ENCODE measurements around the gene KCNQ1.

The KCNQ1 gene

DNA sequence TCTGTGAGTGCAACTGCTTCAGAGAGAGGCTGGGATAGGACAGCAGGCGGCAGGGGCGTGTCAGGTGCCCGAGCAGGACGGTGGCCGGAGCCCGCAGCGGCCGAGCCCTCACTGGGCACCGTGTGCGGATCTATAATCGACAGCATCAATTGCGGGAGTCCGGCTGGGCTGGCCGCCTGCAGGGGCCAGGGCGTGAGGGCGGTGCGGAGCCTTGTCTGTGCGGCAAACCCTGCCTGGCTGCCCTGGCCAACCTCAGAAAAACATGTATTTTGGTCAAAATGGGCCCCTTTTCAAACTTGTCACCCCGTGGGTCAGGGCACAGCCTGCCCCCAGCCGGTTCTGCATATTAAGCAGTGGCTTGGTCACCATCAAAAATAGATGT, 346.3 kb downstream of the KCNQ1 start:
- Histone ChIP-seq H3K79me2 (ENCODE audit: insufficient read depth, low read length) (no peaks in the 10 kb centered on the region), H3K9me3 (ENCODE audit: insufficient read depth, low read length, severe bottlenecking) (no peaks in the 10 kb centered on the region), H3K4me3 (ENCODE audit: low read depth in 1 of 2, low read length in 2 of 2) (no peak overlapping the region), H4K20me1 (ENCODE audit: insufficient read depth, low read length) (no peaks in the 10 kb centered on the region), H3K36me3 (ENCODE audit: insufficient read depth, low read length) (no peaks in the 10 kb centered on the region), H3K27me3 (ENCODE audit: insufficient read depth, low read length, poor library complexity) (no peaks in the 10 kb centered on the region), H3K27ac (ENCODE audit: low read length) (no peak overlapping the region), H2AFZ (ENCODE audit: low read depth, low read length) (no peak overlapping the region), H3K9ac (ENCODE audit: low read depth, low read length) (no peak overlapping the region), H3K4me1 (ENCODE audit: insufficient read depth, low read length) (no peaks in the 10 kb centered on the region), H3K4me2 (ENCODE audit: insufficient read depth, low read length) (no peak overlapping the region)
- ATAC-seq (ENCODE audit: insufficient read depth, low read depth) (no peak), DNase-seq (no peak)
- TF ChIP-seq EZH2 (IDR thresholded peaks at IDR 0.05; ENCODE audit: borderline replicate concordance, low read depth, low read length, severe bottlenecking), result no peak
- TF ChIP-seq, protein P1, sequence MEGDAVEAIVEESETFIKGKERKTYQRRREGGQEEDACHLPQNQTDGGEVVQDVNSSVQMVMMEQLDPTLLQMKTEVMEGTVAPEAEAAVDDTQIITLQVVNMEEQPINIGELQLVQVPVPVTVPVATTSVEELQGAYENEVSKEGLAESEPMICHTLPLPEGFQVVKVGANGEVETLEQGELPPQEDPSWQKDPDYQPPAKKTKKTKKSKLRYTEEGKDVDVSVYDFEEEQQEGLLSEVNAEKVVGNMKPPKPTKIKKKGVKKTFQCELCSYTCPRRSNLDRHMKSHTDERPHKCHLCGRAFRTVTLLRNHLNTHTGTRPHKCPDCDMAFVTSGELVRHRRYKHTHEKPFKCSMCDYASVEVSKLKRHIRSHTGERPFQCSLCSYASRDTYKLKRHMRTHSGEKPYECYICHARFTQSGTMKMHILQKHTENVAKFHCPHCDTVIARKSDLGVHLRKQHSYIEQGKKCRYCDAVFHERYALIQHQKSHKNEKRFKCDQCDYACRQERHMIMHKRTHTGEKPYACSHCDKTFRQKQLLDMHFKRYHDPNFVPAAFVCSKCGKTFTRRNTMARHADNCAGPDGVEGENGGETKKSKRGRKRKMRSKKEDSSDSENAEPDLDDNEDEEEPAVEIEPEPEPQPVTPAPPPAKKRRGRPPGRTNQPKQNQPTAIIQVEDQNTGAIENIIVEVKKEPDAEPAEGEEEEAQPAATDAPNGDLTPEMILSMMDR (IDR thresholded peaks at IDR 0.05; ENCODE audit: borderline replicate concordance, extremely low read depth, low read length, poor library complexity, severe bottlenecking), result no peak

DNA sequence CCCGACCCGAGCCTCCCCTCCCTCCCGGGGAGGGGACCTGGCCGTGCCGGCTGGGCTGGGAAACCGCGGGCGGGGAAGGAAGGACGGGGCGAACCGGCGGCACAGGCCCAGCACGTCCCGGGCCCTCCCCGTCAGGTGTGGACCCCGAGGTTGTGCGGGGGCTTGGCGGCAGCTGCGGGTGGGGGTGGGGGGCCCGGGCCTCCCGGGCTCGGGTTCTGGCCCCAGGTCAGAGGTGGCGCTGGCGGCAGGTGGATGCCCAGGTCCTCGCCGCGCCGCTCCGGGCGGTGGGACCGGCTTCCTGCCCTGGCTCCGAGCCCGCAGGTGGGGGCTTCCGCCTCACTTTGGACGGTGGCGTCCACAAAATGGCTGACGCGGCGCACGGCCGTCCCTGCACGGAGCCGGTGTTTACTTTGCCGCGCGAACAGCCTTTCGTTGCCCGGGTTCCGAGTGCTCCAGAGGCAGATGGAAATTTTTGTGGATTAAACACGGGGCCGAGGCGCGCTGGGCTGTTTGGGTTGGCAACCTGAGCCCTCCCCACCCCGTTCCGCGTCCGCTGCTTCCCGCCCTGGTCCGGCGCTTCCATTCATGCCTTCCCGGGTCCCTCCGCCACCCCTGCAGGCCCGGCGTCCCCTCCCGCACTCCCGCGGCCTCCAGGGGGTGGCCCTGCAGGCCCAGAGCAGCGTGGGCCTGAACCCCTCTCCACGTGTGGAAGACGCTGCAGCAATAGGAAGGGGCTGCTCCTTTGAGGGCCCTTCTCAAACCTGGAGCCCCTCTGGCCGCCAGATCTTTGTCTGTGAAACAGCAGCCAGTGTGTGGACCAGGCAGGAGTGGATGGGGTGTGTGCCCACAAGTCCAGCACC, 346.9 kb downstream of the KCNQ1 start:
- DNase-seq (no peak), ATAC-seq (ENCODE audit: insufficient read depth, low read depth) (no peak)
- no peaks in the 10 kb centered on the region for H3K9me3 ChIP-seq (ENCODE audit: insufficient read depth, low read length, severe bottlenecking)
- no peaks in the 10 kb centered on the region for H3K79me2 ChIP-seq (ENCODE audit: insufficient read depth, low read length)
- no peaks in the 10 kb centered on the region for H3K27me3 ChIP-seq (ENCODE audit: insufficient read depth, low read length, poor library complexity)
- H3K9ac ChIP-seq (ENCODE audit: low read depth, low read length), result no peak overlapping the region
- H3K4me2 ChIP-seq (ENCODE audit: insufficient read depth, low read length), result no peak overlapping the region
- no peaks in the 10 kb centered on the region for H3K4me1 ChIP-seq (ENCODE audit: insufficient read depth, low read length)
- H3K27ac ChIP-seq (ENCODE audit: low read length), result no peak overlapping the region
- no peak overlapping the region for H3K4me3 ChIP-seq (ENCODE audit: low read depth in 1 of 2, low read length in 2 of 2)
- H3K36me3 ChIP-seq (ENCODE audit: insufficient read depth, low read length), result no peaks in the 10 kb centered on the region
- H2AFZ ChIP-seq (ENCODE audit: low read depth, low read length), result no peak overlapping the region
- TF ChIP-seq, protein P1 (IDR thresholded peaks at IDR 0.05; ENCODE audit: borderline replicate concordance, extremely low read depth, low read length, poor library complexity, severe bottlenecking), result no peak
- TF ChIP-seq EZH2 (IDR thresholded peaks at IDR 0.05; ENCODE audit: borderline replicate concordance, low read depth, low read length, severe bottlenecking), result no peak
- no peaks in the 10 kb centered on the region for H4K20me1 ChIP-seq (ENCODE audit: insufficient read depth, low read length)

DNA sequence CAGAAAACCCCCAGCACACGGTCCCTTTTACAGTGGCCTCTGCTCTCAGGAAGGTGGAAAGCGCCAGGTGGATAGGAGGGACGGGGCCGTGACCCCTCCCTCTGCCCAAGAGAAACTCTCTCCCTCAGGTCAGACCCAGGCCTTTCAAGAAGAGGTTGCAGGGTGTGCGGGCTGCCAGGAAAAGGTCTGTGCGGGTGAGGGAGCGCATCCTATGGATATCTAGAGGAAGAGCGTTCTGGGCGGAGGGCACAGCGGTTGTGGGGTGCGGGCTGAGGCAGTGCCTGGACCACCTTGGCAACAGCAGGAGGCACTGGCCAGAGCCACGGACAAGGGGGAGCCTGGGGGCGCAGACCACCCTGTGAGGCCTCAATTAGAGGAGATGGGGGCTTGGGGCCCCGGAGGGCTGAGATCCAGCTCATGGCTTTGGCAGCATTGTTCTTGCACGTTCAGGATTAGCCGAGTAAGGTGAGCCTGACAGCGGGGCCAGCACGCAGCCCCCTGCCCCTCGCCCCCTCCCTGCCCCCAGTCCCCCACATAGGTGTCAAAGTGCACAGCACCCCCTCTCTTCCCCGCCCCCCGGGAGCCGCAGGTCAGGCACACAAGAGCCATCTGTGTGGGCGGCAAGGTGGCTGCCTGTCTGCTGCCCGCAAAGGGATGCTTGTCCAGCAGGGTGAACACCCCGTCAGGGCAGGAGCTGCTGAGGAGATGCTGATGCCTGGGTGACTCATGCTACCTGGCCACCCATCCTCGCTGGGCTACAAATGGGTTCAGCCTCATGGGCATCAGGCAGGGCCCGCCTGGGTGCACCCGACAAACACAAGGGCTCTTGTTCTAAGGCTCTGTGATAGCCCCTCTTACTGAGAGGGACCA, 347.8 kb downstream of the KCNQ1 start:
- ATAC-seq (ENCODE audit: insufficient read depth, low read depth), result no peak
- H3K9ac ChIP-seq (ENCODE audit: low read depth, low read length), result no peak overlapping the region
- peaks cover 4% of the 10 kb centered on the region for H3K27me3 ChIP-seq (ENCODE audit: insufficient read depth, low read length, poor library complexity)
- H3K4me3 ChIP-seq (ENCODE audit: low read depth in 1 of 2, low read length in 2 of 2), result no peak overlapping the region
- H3K79me2 ChIP-seq (ENCODE audit: insufficient read depth, low read length), result no peaks in the 10 kb centered on the region
- no peaks in the 10 kb centered on the region for H3K36me3 ChIP-seq (ENCODE audit: insufficient read depth, low read length)
- no peaks in the 10 kb centered on the region for H3K4me1 ChIP-seq (ENCODE audit: insufficient read depth, low read length)
- TF ChIP-seq, protein P1 (IDR thresholded peaks at IDR 0.05; ENCODE audit: borderline replicate concordance, extremely low read depth, low read length, poor library complexity, severe bottlenecking), result no peak
- no peak for TF ChIP-seq EZH2 (IDR thresholded peaks at IDR 0.05; ENCODE audit: borderline replicate concordance, low read depth, low read length, severe bottlenecking)
- H3K4me2 ChIP-seq (ENCODE audit: insufficient read depth, low read length), result no peak overlapping the region
- H4K20me1 ChIP-seq (ENCODE audit: insufficient read depth, low read length), result no peaks in the 10 kb centered on the region
- H3K27ac ChIP-seq (ENCODE audit: low read length), result no peak overlapping the region
- DNase-seq, result no peak
- H3K9me3 ChIP-seq (ENCODE audit: insufficient read depth, low read length, severe bottlenecking), result no peaks in the 10 kb centered on the region
- no peak overlapping the region for H2AFZ ChIP-seq (ENCODE audit: low read depth, low read length)
